Activated T-cell treated with anti-CD3 and anti-CD28 coated beads for 48 hours (primary cell): Measurements from ENCODE around the gene VWA5A.

ENCODE experiments used
- DNase-seq: peaks from one replicate; pipeline ENCODE4 v3.0.0-alpha.2; 2020; ENCODE audit warnings: low read depth

The VWA5A gene

DNA sequence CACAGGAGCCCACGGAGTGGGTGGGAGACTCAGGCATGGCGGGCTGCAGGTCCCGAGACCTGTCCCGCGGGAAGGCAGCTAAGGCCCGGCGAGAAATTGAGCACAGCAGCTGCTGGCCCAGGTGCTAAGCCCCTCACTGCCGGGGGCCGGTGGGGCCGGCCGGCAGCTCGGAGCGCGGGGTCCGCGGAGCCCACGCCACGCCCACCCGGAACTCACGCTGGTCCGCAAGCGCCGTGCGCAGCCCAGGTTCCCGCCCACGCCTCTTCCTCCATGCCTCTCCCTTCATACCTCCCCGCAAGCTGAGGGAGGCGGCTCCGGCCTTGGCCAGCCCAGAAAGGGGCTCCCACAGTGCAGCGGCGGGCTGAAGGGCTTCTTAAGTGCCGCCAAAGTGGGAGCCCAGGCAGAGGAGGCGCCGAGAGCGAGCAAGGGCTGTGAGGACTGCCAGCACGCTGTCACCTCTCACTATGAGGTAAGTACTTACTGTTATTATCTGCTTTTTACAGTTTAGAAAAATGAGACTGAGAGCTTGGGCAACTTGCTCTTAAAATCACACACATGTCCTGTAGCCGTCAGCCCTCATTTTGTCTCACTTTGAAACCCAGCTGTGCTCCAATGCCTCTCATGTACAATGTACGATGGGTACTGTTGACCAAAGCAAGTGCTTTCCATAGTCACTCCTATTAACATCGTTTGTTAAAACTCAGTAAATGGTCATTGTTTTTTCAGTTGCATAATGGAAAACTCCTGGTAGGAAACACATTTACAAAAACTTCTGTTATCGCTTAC is 55.7 kb downstream of the VWA5A start:
- DNase-seq: no peak

DNA sequence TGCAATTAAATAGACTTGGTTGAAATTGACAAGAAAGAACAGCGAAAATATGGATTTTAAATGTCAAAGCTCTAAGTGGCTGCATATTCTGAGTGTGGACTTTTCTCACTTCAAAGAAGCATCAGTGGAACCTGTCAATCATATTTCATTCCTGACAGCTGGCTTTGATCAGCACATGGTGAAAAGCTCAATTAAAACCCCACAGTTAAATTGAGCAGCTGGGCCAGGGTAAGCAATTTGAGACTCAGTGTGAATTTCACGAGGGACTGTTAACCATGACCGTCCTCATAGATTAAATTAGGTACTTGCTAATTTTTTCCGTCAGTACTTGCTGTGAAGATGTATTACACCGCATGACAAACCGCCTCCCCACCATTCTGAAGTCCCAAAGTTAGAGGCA is 56.9 kb downstream of the VWA5A start:
- no peak for DNase-seq

DNA sequence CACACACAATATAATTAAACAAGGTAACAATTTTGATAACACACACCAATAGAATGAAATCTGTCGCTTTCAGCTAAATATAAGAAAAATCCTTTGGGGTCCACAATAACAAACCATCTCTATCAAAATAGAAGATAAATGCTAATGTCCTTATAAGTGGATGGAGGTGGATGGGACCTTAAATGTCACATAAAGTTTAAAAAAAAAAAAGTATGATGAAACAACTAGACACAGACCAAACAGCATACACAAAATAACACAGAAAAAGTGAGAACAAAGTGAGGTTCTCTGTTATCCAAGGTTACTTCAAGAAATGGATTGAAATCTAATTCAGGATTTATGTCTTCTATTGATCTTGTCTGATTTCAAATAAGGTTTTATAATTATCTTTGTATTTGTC is 57.3 kb downstream of the VWA5A start:
- DNase-seq: no peak

DNA sequence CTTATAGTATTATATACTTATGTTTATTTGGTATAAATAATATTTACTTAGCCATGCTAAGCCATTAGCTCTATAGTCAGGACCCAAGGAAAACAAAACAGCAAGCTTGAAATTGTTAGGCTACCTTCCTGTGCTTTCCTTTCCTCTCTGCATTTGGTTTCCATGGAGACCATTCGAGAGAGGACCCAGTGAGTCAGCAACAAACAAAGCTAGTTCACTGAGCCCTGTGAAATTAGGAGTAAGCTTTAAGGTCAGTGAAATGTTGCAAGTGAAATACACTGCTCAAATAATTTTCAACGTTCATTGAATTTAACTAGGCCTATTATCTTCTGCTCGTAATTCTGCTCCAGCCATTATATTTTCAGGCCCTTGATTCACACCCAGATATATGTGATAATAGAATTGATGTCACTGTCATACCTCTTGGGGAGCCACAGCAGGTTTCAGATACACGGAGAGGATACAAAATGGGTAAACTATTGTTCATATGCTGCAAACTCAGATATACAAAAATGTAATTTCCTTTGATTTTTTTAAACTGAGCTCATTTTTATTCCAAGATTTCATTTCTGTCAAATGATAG is 58.8 kb downstream of the VWA5A start:
- no peak for DNase-seq

DNA sequence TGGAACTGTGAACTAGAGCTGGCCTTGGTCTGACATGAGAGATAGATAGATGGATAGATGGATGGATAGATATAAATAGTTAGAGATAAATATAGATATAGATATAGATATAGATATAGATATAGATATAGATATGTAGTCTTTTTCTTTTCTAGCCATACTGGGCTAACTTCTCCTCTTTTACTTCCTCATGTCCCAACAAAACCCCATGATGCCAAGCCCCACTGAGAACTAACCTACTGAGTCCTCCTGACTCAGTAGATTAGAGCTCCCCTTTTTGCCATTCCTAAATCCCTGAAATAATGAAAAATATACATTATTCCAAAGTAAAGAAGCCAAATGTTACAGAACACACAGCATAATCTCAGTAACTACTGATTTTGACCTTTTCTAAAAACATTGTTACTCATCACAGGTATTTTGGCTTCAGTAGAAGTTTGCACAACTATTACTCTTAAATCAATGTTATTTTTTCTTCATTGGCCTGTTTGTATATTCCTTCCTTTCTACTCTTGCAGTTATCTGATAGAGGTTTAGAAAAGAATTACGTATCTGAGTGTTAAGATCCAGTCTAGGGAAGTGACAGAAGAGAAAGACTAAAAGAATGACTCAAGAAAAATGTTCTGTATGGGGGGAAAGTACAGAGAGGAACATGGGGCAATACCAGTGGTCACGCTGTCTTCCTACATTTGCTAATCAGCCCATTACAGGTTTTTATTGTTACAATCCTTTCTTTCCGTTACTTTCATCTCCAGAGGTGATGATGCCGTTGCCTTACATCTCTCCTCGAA is 61.9 kb downstream of the VWA5A start:
- DNase-seq: no peak

DNA sequence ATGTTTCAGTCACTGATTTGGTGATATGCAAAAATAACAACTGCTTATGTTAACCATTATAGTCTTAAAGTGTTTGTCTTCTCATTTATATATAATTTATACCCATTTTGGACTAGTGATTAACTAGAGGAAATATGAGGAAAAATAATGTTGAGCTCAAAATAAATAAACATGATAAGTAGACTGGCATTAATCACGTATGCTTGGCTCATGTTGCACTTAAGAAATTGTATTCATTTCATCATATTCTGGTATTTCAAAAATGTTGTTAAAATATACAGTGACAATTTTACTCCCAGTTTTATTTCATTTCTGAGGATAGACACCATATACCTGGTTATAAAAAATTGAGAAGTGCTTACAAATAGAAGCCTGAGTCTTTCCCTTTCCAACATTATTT is 64.1 kb downstream of the VWA5A start:
- DNase-seq: no peak

DNA sequence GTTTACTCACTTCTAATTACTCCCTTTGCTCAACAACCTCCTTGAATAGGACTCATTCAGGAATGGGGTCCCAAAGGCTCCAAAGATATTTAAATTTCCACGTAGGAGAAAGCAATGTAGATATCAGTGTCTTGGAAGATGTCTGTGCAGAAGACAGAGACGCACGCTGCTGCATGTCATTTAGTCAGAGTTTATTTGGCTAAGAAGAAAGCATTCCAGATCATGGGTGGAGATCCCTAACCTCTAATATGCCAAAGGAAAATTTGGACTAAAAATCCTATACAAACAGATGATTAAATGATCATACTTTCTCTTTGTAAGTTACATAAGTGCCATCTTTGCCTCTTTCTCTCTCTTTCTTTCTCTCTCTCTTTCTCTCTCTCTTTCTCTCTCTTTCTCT is 67.8 kb downstream of the VWA5A start, which contains the start of gene OR10D3:
TSS of gene OR10D3 (plus strand) at position 278 of the 400 bp plus-strand sequence. CDS start 1,925 bp downstream, outside the sequence.
- DNase-seq: no peak

DNA sequence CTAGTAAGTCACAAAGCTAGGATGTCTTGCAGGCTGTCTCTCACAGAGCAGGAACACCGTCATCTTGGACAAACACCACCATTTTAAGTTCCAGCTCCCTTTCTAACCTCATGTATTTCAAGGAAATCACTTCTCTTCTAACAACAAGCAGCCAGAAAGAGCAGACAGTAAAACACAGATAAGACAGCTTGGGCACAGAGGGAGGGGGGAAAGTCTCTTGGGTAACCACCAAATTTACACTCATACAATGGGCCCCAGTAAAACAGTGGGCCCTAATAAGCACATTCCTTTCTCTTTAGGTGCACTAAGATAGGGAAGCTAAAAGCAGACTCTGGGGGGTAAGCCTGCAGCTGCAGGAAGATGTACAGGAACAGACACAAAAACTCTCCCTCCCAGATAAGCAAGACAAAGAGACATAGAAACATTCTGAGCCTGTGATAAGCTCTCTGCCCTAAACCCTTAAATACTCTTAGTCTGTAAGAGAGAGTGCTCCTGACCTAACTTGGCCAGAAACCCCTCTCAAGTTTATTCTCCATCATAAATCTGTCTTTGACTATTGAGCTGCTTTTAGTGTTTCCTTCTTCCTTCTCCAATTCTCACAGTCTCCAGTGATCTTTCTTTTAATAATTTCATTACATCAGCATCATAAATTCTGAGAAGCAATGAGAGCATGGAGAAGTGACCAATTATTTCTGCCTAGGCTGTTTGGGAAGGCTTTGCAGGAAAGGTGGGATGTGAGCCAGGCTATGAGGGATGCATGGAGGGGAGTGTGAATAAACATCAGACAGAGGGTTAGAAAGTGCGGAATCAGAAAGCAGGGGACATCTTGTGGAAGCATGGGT is 75.3 kb downstream of the VWA5A start:
- DNase-seq: no peak

DNA sequence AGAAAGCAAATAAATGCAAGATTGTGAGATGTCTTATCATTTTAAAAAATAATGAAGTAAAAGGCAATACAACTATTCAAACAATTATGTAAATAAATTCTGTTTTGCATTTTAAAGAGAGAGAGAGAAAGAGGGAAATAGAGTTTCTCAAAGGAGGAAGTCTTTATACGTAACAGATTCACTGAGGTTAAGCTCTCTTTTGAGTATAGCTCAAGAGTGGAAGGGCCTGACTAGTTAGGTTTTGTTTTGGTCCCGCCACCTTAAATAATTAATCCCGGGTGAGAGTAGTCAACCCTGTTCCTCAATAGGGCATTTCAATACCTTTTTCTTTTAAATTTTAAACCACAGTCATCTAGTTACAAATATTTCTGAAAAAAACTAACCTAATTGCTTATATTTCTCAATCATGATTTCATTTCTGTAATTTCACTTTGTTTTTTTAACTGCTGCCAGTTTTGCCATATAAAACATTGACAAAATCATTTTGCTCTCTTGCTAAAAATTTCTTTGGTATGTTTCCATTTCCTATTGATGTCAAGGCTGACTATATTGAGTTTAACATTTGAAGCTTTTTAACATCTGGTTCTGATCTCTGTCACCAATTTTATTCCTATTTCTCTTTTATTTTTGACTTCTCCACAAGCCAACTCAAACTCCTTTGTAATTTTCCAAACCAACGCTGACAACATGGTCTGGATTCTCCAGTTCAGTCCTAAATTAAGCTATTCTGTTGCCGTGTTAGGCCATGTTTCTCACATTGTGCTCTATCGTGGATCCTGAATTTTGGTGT is 78.2 kb downstream of the VWA5A start:
- DNase-seq: no peak

DNA sequence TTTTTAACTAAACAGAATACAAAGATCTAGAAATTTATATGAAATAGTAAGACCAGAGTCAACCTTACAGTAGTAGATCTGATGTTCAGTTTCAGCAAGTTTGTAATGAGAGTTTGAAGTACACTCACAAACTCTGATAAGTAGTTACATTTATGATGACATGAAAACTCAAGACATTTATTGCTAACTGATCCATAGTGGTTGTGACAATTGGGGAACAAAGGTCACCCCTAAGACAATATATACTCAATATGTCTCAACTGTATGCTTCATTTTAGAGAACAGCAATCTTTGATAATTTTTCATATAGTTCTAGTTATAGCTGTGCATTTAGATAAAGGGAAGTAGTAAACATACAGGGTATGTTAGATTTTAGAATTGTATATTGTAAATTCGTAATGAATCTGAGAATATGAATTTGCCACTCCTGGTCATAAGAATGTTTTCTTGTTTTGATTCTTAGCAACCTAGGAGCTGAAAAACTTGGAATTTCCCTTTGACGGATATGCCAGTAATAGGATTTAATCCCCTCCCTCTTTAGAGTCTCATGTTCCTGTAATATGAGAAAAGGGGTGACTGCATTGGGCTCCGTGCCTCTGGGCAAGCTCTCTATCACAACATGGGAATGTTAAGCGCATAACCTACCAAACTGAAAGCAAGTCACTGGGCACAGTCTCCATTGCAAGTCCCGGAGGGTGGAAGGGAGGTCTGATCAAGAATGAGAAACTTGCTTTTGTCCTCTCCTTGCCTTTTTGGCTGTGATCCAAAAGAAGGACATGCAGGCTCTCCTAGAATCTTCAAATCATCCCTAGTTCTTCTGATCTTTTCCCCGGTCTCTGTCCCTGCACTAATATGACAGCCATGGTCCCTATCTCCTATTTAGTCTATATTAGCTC is 79.3 kb downstream of the VWA5A start:
- no peak for DNase-seq

DNA sequence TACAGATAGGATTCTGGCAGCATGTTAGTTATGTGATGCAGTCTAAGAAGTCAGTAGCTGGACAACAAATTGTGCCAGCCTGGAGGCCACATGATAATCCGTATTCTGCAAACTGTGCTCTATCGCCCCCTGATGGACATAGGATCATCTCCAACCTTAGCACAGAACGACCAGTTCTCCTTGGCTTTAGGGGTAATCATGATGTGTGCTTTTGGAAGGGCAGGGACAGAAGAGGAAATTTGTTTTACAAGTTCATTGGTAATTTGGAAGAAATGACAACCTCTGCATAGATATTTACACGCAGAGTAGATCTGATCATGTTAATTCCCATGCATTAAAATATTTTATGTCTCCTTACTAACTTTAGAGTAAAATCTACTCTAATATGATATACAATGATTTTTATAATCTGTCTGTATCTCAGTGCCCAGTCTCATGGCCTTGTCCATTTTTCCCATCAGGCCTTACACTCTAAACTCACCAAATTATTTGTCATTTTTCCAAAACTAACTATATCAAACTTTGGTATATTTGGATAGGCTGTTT is 80.0 kb downstream of the VWA5A start:
- DNase-seq: peak; percentile 5
